ENCODE measurements around the gene CNEP1R1. TPM values are rescaled to one million over a fixed set of nuclear protein-coding genes. Genes with fewer than 3 reads are reported as not detected.

Gene CNEP1R1
- total RNA-seq, 1 donor from 2014 or later: 32.7 TPM

DNA sequence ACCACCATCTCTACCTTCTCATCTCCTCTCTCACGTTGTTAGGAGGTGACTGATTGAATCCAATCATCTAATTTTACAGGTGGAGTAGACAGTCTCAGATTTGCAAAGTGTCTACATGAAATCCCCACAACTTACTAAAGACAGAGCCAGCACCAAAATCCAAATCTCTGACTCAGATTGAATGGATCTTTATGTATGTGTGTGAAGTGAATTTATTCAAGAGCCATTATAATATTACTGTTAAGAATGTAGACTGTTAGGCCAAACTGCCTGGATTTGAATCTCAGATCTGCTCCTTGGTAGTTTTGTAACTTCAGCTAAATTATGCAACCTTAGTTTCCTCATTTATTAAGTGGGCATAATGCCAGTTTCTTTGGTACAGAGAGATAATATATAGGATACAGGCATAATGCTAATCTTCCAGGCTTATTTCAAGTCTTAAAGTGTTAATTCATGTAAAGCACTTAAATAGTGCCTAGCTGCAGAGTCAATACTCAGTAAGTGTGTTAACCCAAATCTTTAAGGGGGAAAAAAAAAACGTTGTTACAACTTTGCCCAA is 12.7 kb downstream of the CNEP1R1 start:
- Mint-ChIP-seq H3K4me3 (ENCODE audit: unreplicated experiment) (no peak overlapping the region), H3K27me3 (ENCODE audit: unreplicated experiment) (peaks cover 1% of the 10 kb centered on the region), H3K27ac (ENCODE audit: unreplicated experiment) (no peak overlapping the region), H3K9me3 (ENCODE audit: unreplicated experiment) (no peaks in the 10 kb centered on the region), H3K4me1 (ENCODE audit: unreplicated experiment) (peaks cover 8% of the 10 kb centered on the region), H3K36me3 (ENCODE audit: low read depth, unreplicated experiment) (peaks cover 4% of the 10 kb centered on the region)
- TF ChIP-seq, protein P1, sequence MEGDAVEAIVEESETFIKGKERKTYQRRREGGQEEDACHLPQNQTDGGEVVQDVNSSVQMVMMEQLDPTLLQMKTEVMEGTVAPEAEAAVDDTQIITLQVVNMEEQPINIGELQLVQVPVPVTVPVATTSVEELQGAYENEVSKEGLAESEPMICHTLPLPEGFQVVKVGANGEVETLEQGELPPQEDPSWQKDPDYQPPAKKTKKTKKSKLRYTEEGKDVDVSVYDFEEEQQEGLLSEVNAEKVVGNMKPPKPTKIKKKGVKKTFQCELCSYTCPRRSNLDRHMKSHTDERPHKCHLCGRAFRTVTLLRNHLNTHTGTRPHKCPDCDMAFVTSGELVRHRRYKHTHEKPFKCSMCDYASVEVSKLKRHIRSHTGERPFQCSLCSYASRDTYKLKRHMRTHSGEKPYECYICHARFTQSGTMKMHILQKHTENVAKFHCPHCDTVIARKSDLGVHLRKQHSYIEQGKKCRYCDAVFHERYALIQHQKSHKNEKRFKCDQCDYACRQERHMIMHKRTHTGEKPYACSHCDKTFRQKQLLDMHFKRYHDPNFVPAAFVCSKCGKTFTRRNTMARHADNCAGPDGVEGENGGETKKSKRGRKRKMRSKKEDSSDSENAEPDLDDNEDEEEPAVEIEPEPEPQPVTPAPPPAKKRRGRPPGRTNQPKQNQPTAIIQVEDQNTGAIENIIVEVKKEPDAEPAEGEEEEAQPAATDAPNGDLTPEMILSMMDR (IDR thresholded peaks at IDR 0.05; ENCODE audit: unreplicated experiment): no peak
- DNase-seq (ENCODE audit: low spot score): no peak

DNA sequence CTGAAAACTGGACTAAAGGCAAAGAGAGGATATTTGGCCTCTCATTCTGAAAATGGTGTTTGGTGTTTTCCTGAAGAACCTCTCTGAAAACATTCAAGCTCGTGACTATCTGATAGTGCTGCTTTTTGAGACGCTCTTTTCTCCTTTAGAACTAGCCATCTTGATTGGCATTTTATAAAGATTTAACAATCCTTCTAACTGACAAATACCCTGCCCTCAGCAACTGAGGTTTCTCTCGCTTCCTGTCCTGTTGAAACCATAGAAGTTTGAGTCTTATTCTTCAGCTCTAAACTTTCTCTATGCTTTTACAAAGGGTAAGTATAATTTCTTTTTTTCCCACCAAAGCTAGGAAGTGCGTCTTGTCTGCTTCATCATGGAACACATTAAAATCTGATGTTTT is 13.3 kb downstream of the CNEP1R1 start:
- Mint-ChIP-seq H3K27me3 (ENCODE audit: unreplicated experiment) (peaks cover 1% of the 10 kb centered on the region), H3K27ac (ENCODE audit: unreplicated experiment) (no peak overlapping the region), H3K9me3 (ENCODE audit: unreplicated experiment) (no peaks in the 10 kb centered on the region), H3K4me1 (ENCODE audit: unreplicated experiment) (peaks cover 8% of the 10 kb centered on the region), H3K36me3 (ENCODE audit: low read depth, unreplicated experiment) (peaks cover 4% of the 10 kb centered on the region), H3K4me3 (ENCODE audit: unreplicated experiment) (no peak overlapping the region)
- DNase-seq (ENCODE audit: low spot score): no peak
- TF ChIP-seq, protein P1 (IDR thresholded peaks at IDR 0.05; ENCODE audit: unreplicated experiment): no peak

DNA sequence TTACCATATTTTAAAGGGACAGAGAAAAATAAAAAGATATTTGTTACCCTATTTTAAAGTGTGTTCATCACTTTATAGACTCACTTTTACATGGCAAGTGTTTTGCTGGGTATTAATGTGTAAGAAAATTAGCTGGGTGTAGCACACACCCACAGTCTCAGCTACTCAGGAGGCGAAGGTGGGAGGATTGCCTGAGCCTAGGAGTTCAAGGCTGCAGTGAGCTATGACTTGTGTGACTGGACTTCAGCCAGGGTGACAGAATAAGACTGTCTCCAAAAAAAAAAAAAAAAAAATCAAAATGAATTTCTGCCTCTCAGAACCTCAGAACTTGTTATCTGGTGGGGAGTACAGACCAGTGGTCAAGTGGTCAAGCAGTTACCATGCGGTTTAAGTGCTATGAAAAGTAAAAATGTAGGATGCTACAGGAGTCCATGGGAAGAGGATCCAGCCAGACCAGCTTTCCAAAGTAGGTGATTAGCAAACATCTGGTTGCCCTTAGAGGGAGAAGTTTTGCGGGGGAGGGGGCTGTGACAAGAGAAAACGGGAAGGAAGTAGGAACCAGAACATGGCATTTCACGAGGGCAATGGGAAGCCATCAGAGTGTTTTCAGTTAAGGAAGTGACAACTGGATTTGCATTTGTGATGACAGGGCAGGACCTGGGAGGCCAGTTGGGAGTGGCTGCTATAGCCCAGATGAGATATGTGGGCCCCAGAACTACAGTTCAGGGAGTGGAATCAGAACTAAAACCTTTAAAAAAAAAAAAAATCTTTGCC is 13.9 kb downstream of the CNEP1R1 start:
- no peak overlapping the region for H3K4me3 Mint-ChIP-seq (ENCODE audit: unreplicated experiment)
- no peak for DNase-seq (ENCODE audit: low spot score)

DNA sequence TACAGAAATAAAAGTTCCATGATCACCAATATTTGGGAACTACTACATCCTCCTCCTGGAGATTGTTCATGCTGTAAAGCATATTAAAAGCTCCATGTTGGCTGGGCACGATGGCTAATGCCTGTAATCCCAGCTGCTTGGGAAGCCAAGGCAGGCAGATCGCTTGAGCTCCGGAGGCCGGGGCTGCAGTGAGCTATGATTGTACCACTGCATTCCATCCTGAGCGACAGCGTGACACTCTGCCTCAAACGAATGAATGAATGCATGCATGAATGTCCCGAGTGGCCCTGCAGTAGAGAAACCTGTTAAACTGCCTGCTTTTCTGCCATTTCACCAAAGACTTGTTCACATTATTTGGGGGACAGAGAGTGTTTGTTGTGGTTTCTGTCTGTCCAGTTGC is 15.0 kb downstream of the CNEP1R1 start:
- DNase-seq (ENCODE audit: low spot score): no peak
- TF ChIP-seq, protein P1 (IDR thresholded peaks at IDR 0.05; ENCODE audit: unreplicated experiment): no peak
- Mint-ChIP-seq H3K36me3 (ENCODE audit: low read depth, unreplicated experiment) (no peaks in the 10 kb centered on the region), H3K27ac (ENCODE audit: unreplicated experiment) (no peak overlapping the region), H3K9me3 (ENCODE audit: unreplicated experiment) (no peaks in the 10 kb centered on the region), H3K27me3 (ENCODE audit: unreplicated experiment) (peaks cover 1% of the 10 kb centered on the region), H3K4me3 (ENCODE audit: unreplicated experiment) (no peak overlapping the region), H3K4me1 (ENCODE audit: unreplicated experiment) (peaks cover 8% of the 10 kb centered on the region)

More for the DNA sequence above, 13.9 kb downstream of the CNEP1R1 start:
- H3K27ac Mint-ChIP-seq (ENCODE audit: unreplicated experiment): no peak overlapping the region
- H3K9me3 Mint-ChIP-seq (ENCODE audit: unreplicated experiment): no peaks in the 10 kb centered on the region
- H3K27me3 Mint-ChIP-seq (ENCODE audit: unreplicated experiment): peaks cover 1% of the 10 kb centered on the region
- H3K36me3 Mint-ChIP-seq (ENCODE audit: low read depth, unreplicated experiment): peaks cover 4% of the 10 kb centered on the region
- H3K4me1 Mint-ChIP-seq (ENCODE audit: unreplicated experiment): peaks cover 8% of the 10 kb centered on the region
- TF ChIP-seq, protein P1 (IDR thresholded peaks at IDR 0.05; ENCODE audit: unreplicated experiment): no peak

DNA sequence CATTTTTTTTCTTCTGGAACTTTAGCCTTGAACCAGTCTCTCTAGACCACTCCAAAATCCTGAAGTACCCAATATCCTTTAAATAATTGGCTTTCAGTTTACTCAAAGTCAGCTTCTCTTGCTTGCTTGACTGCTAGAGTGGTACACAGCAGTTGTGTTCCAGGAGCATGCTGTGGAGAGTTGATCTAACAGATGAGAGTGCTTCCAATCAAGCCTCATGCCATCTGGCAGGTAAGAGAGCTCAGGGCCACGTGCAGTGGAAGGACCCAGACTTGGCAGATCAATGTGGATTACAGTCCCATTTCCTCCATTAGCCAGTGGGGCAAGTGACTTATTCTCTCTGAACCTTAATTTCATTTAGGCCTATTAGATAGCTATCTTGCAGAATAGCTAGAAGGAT is 15.7 kb downstream of the CNEP1R1 start:
- no peak overlapping the region for H3K27ac Mint-ChIP-seq (ENCODE audit: unreplicated experiment)

More for the DNA sequence above, 15.7 kb downstream of the CNEP1R1 start:
- H3K36me3 Mint-ChIP-seq (ENCODE audit: low read depth, unreplicated experiment): no peaks in the 10 kb centered on the region
- peaks cover 1% of the 10 kb centered on the region for H3K27me3 Mint-ChIP-seq (ENCODE audit: unreplicated experiment)
- H3K4me3 Mint-ChIP-seq (ENCODE audit: unreplicated experiment): no peak overlapping the region
- H3K4me1 Mint-ChIP-seq (ENCODE audit: unreplicated experiment): peaks cover 8% of the 10 kb centered on the region
- TF ChIP-seq, protein P1 (IDR thresholded peaks at IDR 0.05; ENCODE audit: unreplicated experiment): no peak
- no peak for DNase-seq (ENCODE audit: low spot score)
- H3K9me3 Mint-ChIP-seq (ENCODE audit: unreplicated experiment): no peaks in the 10 kb centered on the region
